ENCODE data around the gene SCFD2.
A peak's percentile ranks its signal among the peaks of the same experiment; 100 is the strongest.
"Not testable (repeated sequence)": the region's sequence is repeated elsewhere in the genome, so short reads cannot be mapped to it uniquely, and the experiment has no call there.

The SCFD2 gene

DNA sequence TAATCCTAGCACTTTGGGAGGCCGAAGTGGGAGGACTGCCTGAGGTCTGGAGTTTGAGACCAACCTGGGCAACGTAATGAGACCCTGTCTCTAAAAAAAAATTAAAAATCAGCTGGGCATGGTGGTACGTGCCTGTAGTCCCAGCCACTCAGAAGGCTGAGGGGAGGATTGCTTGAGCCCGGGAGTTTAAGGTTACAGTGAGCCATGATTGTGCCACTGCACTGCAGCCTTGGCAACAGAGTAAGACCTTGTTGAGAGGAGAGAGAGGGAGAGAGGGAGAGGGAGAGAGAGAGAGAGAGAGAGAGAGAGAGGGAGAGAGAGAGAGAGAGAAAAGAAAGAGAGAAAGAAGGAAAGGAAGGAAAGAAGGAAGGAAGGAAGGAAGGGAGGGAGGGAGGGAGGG is 358.8 kb downstream of the SCFD2 start:
- DNase-seq = no peak

DNA sequence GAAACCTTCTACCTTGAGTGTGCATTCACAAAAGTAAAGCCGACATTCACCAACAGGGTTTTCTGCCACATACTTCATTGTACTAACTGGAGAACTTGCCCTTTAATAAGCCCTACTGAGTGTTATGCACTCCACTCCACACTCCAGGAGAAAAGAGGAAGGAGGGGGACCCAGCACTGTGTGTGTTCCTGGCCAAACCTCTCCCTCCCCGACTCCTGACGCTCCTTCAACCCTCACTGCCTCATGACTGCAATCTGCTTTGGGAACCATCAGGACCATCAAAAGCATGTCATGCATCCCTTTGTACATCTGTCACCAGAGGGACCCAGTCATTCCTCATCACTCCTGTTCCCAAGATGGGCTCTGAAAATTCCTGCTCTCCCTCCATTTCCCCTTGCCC is 360.1 kb downstream of the SCFD2 start:
- DNase-seq = no peak

GRCh38 chr4:53005149-53005546 is 360.7 kb downstream of the SCFD2 start:
- DNase-seq = no peak

DNA sequence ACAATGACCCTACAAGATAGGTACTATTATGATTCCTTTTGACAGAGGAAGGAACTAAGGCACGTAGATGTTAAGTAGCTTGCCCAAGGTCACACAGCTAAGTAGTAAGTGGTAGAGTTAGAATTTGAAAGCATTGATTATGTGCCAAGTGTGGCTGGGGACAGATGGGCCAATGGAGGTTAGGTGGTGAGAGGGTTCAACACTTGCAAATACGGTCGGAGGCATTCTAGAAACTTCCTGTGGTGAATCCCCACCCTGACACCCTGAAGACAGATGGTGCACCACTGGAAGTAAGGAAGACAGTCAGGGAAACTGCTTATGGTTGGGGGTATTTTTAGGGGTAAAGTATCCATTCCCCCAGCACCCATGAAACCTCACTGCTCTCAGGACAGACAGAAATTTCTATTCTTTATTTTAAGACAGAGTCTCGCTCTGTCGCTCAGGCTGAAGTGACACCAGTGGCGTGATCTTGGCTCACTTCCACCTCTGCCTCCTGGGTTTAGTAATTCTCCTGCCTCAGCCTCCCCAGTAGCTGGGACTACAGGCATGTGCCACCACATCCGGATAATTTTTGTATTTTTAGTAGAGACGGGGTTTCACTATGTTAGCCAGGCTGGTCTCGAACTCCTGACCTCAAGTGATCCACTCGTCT is 361.2 kb downstream of the SCFD2 start:
- no peak for DNase-seq

GRCh38 chr4:53003959-53004358 is 361.9 kb downstream of the SCFD2 start:
- no peak for DNase-seq

DNA sequence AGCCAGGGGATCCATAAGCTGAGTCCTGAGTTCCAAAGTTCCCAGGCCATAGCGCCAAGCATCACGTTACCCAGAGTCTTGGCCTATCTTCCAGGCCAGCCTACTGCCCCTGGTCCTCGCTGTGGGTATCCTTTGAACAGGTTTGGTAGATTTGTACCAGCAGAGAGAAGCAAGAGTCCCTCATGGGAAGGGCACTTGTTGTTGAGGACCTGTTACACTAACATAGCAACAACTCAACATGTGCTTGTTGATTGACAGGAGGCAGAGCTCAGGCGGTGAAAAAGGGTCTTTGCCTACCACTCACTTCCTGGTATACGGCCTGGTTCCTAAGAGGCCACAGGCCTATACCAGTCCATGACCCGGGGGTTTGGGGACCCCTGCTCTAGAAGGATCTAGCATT is 365.3 kb downstream of the SCFD2 start:
- no peak for DNase-seq

DNA sequence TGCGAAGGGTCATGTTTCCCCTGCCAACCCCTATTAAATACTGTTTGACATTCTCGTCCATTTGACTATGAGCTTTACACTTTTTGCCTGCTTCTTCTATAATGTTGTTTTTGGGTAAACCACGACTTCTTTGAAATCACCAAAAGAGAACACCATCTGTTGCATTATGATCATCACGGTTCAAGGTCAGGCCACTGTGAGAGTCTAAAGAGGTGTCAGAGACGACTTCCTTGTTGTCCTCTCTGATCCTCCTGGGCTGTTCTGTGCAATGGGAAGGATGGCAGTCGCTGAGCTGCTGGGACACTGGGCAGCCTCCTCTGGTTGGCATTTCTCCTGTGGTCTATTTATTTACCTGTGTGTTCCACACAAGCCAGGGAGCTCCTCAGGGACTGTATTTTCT is 366.2 kb downstream of the SCFD2 start:
- no peak for DNase-seq

DNA sequence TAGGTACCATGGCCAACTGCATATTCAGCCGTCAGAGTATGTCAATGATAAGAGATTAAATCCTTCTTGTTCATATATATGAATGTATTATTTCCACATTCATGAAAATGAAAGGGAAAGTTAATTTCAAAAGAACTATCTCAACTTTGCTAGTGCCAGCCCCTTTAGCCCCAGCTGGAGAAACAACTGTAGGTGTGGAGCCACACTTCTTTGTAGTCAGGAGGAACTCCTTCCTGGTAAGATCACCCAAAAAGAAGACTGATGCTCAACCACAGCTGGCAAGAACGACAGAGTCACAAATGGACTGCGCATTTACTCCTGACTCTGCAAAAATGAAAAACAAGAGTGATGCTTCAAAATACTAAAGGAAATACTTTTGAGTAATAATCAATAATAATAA is 367.4 kb downstream of the SCFD2 start:
- DNase-seq = no peak

DNA sequence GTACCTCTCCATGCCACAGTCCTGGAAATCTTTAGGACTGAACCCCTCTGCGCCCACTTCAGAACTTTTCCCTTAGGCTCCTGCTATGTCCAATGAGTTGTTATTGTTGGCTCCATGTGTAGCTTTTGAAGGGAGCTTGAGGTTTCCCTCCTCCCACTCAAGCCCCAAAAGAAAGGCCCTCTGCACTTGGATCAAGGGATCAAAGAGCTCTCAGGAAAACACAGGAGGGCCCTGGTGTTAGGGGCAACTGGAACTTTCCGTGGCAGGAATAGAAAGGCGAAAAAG is 368.8 kb downstream of the SCFD2 start:
- no peak for DNase-seq

DNA sequence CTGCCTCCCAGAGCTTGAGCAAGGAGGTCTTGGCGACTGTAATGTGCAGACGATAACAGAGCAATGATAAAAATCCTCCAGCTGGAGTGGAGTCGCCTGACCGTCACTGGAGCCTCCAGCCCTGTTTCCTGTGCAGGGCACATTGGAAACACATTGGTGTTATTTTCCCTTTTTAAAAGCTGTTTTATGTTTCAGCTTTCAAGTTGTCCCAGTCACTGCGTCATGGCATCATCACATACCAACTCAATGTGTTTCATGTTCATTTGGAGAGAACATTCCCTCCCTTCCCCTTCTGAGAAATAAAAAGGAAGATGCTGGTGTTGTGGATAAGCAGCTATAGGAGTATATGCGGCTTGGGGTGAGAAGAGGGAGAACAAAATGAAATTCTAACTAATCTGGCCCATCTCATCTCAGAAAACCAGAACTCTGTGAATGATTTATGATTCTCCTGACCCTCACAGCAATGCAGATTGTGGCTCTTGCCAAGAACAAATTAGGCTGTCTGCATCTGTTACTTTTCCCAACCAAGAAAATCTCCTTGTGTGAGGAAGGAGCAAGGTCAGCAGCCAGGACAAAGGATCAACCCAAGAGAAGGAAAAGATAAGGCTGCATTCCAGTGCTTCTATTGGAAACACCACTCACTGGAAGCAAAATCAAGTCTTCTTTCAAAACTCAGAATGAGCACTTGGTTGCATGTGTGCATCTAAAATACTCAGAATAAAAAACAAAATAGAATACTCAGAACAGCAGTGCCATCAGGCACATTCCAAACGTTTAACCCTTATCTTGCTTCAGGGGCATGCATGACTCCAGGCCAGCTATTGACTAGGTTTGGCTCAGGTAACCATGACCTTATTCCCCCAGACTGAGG is 369.4 kb downstream of the SCFD2 start:
- peak; percentile 49 for DNase-seq

DNA sequence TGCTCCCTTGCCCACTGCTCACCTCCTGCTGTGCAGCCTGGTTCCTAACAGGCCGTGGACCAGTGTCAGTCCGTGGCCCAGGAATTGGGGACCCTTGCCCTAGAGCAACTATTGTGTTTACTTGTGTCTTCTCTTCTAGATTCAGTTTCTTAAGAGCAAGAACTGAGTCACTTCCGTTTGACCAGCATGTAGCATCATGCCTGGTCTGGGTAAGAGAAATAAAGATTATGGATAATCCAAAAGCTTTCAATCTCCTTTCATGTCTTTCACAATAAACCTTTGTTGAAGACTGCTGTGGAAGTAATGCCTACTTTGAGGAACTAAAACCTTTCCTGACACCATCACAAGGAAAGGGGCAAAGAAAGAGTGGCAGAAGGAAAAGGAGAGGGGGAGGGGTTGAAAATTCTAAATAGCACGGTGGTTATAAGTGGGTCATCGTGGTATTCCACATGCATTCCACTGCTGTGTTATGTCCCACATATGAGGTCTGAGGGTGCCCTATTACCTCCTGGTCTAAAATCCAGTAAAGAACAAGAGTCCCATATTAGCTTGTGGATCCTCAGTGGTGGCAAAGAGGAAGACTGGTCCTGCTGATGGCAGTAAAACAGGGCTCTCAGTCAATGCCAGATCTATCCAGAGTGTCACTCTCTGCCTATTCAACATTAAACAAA is 370.4 kb downstream of the SCFD2 start:
- DNase-seq = no peak

DNA sequence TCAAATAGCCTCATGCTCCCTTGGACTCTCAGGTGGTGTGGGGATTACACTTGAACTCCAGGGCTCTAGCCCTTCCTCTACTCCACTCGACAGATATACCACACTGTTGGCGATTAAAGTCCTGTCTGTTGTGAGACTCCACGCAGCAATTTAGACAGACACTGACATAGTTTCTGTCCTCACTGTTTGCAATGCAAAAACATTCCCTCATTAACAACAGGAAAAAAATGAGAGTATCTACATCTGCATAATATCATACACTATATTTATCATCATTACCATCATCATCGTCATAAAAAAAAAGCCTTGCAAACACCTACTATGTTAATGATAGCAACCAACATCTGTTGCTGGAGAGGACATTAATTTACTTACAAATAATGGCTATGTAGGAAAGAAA is 371.3 kb downstream of the SCFD2 start:
- no peak for DNase-seq

- DNase-seq = no peak
Observed at GRCh38 chr4:52993771-52994170, 372.1 kb downstream of the SCFD2 start.

- DNase-seq = not testable (repeated sequence)
Observed at GRCh38 chr4:52992551-52992950, 373.3 kb downstream of the SCFD2 start.

GRCh38 chr4:52991472-52991871 is 374.4 kb downstream of the SCFD2 start:
- DNase-seq = no peak

DNA sequence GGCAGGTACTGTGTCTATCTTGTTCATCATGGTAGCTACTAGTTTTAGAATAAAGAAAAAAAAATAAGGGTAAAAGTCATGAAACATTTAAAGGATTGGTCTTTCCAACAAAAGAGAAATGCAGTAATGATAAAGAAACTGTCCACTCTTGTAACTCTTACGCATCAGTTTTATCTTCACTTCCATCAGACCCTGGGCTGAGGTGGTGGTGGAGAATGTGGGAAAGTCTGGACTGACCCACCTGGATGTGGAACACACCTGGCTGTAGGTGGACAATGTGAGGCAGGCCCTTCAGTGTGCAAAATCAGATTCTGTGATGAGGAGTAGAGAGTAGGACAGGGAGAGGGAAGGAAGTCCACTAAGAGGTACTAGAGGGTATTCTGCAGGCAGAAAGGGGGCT is 375.2 kb downstream of the SCFD2 start:
- DNase-seq = no peak

DNA sequence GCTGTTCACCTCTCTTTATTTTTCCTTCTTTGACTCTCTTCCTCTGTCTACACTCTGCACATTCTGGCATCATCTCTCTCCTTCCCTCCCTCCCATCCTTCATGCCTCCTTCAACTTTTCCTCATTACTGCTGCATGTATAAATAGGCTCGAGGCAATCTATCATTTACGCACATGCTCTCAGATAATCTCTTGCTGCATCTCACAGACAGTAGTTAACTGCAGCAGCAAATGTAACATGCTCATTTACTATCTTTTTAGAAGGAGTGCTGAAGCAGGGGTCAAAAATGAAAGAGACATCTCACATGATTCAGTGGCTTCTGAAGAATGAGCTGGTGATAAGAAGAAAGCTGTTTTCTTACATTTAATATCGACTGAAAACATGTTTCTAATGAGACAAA is 376.0 kb downstream of the SCFD2 start:
- DNase-seq = no peak

DNA sequence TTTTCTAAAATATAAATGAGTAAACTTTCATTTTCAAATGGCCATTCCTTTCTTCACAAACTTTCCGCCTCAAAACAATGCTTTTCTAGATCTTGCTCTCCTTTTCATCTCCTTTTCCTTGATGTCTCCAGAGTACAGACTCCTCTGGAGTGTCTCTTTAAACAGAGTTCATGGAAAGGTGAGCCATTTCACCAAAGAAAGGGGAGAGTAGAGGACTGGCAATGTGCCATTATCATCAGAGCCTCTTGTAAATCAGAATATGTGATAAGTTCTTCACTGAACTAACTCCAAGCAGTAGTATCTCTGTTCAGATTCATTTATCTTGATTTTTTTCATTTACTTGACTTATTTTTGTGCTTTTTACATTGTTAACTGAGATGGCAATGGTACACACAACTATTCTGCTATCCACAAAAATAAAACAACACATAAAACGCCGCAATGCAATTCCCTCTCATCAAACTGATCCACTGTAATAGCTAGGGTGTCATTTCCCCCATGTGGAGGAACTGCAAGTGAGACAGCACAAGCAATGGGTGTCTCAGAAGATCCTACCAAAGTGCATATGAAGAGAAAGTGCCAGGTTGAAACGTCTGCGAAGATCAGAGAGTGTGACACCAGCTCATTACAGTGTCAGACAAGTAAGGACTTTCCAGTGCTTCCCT is 378.3 kb downstream of the SCFD2 start:
- no peak for DNase-seq

DNA sequence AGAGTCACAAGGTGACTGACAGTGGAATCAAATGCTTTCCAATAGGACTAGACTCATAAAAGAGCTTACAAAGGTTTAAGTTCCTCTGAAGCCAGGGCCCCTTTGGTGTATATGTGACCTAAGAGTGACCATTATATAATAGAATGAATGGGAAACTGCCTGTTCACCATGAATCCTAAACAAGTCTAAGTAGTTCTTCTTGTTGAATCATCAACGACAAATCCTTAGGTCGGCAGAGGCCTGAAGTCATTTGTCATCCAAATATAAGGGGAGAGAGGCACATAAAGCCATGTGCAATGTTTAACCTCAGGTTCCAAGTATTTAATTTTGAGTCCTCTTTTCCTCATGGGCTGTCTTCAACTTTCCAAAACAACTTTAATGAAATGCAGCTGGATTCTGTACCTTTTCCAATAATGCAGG is 381.4 kb downstream of the SCFD2 start:
- DNase-seq = peak; percentile 33

DNA sequence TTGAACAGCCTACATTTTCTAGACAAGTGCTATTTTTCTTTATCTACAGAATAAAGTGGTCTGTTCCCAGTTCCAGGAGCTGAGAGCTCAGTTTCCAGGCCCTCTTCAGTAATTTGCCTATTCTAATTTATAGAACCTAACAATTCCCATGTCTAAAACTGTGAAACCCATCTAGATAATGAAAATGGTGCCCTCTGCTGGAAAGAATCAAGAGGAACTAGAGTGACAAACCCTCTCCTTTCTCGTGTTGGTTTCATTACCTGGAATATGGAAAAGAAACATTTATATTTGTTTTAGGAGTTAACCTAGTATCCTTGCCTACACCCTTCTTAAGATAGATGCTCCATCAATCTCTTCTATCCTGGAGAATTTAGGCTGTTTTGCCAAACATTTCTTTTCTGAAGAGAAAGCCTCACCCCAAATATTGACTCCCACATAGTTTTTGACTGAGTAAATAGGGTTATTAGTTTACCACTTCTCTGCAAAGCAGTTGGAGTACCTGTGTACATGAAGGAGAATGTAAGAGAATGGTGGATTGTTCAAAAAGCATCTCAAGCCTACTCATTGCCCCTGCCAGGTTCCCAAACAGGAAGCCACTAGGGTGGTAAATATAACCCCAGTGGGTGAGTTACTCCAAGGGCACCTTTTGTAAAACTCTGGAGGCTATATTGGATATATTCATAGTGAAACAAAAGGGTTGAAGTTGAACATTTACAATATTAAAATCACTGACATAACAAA is 382.1 kb downstream of the SCFD2 start:
- DNase-seq = peak; percentile 62

GRCh38 chr4:52982946-52983340 is 382.9 kb downstream of the SCFD2 start:
- no peak for DNase-seq

GRCh38 chr4:52982255-52982945 is 383.5 kb downstream of the SCFD2 start:
- DNase-seq = peak; percentile 61
